Cerebellar nuclear complex (tissue), 1 donor: ENCODE measurements around the gene BBS7.

ENCODE experiments used
- DNase-seq, 2 experiments: peaks; one replicate each; lab custom pipeline; 2025; lab: John Stamatoyannopoulos, UW

BBS7 gene

GRCh38 chr4:121790976-121791375 is 79.3 kb downstream of the BBS7 start:
- DNase-seq, result no peak

- no peak for DNase-seq
Observed at GRCh38 chr4:121789960-121790829, 80.1 kb downstream of the BBS7 start.

GRCh38 chr4:121789455-121789854 is 80.8 kb downstream of the BBS7 start:
- no peak for DNase-seq

- no peak for DNase-seq
Observed at GRCh38 chr4:121788896-121789295, 81.4 kb downstream of the BBS7 start.

- DNase-seq, result no peak
Observed at GRCh38 chr4:121786221-121786620, 84.1 kb downstream of the BBS7 start.

- DNase-seq, result no peak
Observed at GRCh38 chr4:121785479-121785878, 84.8 kb downstream of the BBS7 start.

- no peak for DNase-seq
Observed at GRCh38 chr4:121784975-121785374, 85.3 kb downstream of the BBS7 start.

- no peak for DNase-seq
Observed at GRCh38 chr4:121784401-121784800, 85.9 kb downstream of the BBS7 start.

GRCh38 chr4:121783210-121783609 is 87.1 kb downstream of the BBS7 start:
- DNase-seq, result no peak

GRCh38 chr4:121778991-121779628 is 91.2 kb downstream of the BBS7 start:
- DNase-seq, result no peak

GRCh38 chr4:121777625-121778024 is 92.6 kb downstream of the BBS7 start:
- DNase-seq, result no peak

- DNase-seq, result no peak
Observed at GRCh38 chr4:121776610-121777401, 93.5 kb downstream of the BBS7 start.
